GM13977 (cell line): ENCODE measurements around the gene MITF.

Experiments used
- DNase-seq: peaks from one replicate; pipeline ENCODE4 v3.0.0; 2012; ENCODE audit warnings: low spot score
- CTCF ChIP-seq: IDR thresholded peaks from 2 replicates; pipeline ENCODE4 v1.5.1; 2012; ENCODE audit warnings: mild to moderate bottlenecking, control low read depth; ENCODE audit not compliant: insufficient read depth; ENCODE audit errors: extremely low read depth, missing control alignments
- in situ Hi-C: fragments of 300-500 bp; cut with MboI; formaldehyde crosslinking; loops from one replicate; pipeline ENCODE4 v1.12.0; 2022; ENCODE audit warnings: low sequenced_read_pairs, low pct_unique_long_range_greater_than_20kb, mixed read lengths, inconsistent platforms; ENCODE audit not compliant: unreplicated experiment

Gene MITF

GRCh38 chr3:69879051-69879450 lies 139.8 kb downstream of the MITF start:
- TF ChIP-seq CTCF: no peak
- DNase-seq: no peak
- in situ Hi-C loops: no loop called here

- no peak for TF ChIP-seq CTCF
- DNase-seq: no peak
- in situ Hi-C loops: no loop called here
Observed at GRCh38 chr3:69880069-69880640, 140.9 kb downstream of the MITF start.

- in situ Hi-C loops: no loop called here
- no peak for DNase-seq
- no peak for TF ChIP-seq CTCF
Observed at GRCh38 chr3:69881051-69881450, 141.8 kb downstream of the MITF start.

GRCh38 chr3:69881756-69882428 lies 142.6 kb downstream of the MITF start:
- in situ Hi-C loops: no loop called here
- DNase-seq: no peak
- TF ChIP-seq CTCF: no peak

GRCh38 chr3:69882560-69882959 lies 143.3 kb downstream of the MITF start:
- in situ Hi-C loops: no loop called here
- no peak for DNase-seq
- TF ChIP-seq CTCF: no peak

GRCh38 chr3:69888040-69888942 lies 149.0 kb downstream of the MITF start:
- no peak for DNase-seq
- in situ Hi-C loops: no loop called here
- TF ChIP-seq CTCF: no peak
